GM13976 (cell line): ENCODE measurements around the gene MAN1C1.
"Not testable (repeated sequence)": the region's sequence is repeated elsewhere in the genome, so short reads cannot be mapped to it uniquely, and the experiment has no call there.

Source experiments
- DNase-seq: peaks from one replicate; pipeline ENCODE4 v3.0.0; 2012; ENCODE audit warnings: low spot score
- CTCF ChIP-seq: IDR thresholded peaks from 2 replicates; pipeline ENCODE4 v1.5.1; 2012; ENCODE audit warnings: borderline replicate concordance, mild to moderate bottlenecking; ENCODE audit not compliant: insufficient read depth; ENCODE audit errors: extremely low read depth, missing control alignments, control extremely low read depth
- in situ Hi-C: fragments of 300-500 bp; cut with MboI; formaldehyde crosslinking; loops from one replicate; pipeline ENCODE4 v1.12.0; 2022; ENCODE audit warnings: low sequenced_read_pairs, mixed read lengths, inconsistent platforms; ENCODE audit not compliant: unreplicated experiment

MAN1C1 gene

DNA sequence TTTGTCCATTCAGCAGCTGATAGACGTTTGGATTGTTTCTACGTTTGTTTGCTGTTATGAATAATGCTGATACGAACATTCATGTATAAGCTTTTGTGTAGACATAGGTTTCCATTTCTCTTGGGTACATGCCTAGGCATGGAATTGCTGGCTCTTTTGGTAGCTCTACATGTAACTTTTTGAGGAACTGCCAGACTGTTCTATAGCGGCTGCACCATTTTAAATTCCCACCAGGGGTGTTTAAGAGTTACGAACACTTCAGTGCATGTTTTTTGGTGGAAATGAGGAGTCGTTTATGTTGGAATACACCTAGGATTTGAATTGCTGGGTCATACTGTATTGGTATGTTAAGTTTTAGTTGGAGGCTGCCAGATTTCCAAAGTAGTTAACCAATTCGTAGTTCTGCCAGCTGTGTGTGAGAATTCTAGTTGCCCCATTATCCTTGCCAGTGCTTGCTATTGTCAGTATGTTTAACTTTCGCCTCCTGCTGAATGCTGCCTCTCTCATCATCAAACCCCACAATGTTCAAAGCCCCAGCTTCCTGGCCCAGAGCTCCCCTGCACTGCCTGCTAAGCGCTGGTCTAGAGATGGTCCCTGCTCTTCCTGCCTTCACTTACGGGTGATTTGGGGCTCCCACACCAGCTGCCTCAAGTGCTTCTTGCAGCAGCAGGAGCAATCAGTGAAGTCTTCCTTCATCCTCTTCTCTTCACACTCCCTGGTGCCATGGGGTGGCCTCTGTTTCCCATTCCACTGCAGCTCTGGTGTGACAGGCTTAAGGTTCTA, 81.0 kb downstream of the MAN1C1 start:
- no peak for DNase-seq
- TF ChIP-seq CTCF, result no peak

GRCh38 chr1:25698252-25698651, 81.7 kb downstream of the MAN1C1 start:
- no peak for TF ChIP-seq CTCF
- in situ Hi-C loops, result no loop called here
- no peak for DNase-seq

More for the DNA sequence above, 81.0 kb downstream of the MAN1C1 start:
- in situ Hi-C loops, result no loop called here

GRCh38 chr1:25699059-25699458, 82.5 kb downstream of the MAN1C1 start:
- DNase-seq, in situ Hi-C loops: not testable (repeated sequence)

DNA sequence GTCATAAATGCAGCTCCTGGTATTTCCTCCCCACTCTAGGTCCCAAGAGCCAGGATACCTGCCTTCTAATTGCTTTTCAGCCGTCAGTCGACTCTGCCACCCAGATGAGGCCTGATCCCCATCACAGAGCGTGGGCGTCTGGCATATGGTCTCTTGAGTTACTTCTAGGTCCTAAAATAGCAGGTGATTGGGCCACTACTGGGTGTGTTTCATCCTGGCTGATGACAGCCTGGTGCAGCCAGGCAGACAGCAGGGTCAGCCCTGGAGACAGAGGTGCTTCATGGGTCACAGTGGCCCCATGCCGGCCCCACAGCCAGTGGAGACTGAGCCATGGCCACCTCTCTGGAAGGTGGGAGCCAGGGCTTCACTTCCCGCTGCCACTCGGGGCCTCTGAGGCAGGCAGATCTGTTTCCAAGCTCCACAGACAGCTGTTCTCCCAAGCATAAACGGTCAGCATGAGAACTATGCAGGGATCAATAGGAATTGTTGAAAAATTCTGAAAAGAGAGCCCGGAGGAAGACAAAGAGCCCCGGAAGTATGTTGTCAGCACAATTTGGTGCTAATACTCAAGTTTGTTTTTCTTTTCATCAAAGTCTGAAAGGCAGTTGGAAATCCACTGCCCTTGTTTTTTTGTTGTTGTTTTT, 83.0 kb downstream of the MAN1C1 start:
- in situ Hi-C loops, result no loop called here
- no peak for TF ChIP-seq CTCF
- DNase-seq, result no peak

- DNase-seq, result no peak
- no peak for TF ChIP-seq CTCF
- in situ Hi-C loops, result no loop called here
These were observed 83.5 kb downstream of the MAN1C1 start for GRCh38 chr1:25700144-25700523.

- TF ChIP-seq CTCF, result no peak
- in situ Hi-C loops, result no loop called here
- no peak for DNase-seq
These were observed 84.0 kb downstream of the MAN1C1 start for GRCh38 chr1:25700626-25701025.
